Tibial nerve (tissue), 4 donors: ENCODE data around the gene SLC25A31. TPM values are rescaled to one million over a fixed set of nuclear protein-coding genes. Genes with fewer than 3 reads are reported as not detected.

Source experiments
- DNase-seq, 2 donors: peaks; one replicate each; pipeline ENCODE4 v3.0.0-alpha.2; 2019; ENCODE audit warnings: low spot score in 2 of 2
- H3K27ac ChIP-seq, 4 donors: fragments of 200-600 bp; sonication (generic) in 3 of 4; one replicate each; pipeline ENCODE4 v1.5.1; 2017 to 2019; ENCODE audit warnings: mild to moderate bottlenecking in 1 of 4
- H3K27me3 ChIP-seq, 2 donors: fragments of 200-600 bp; sonication (generic) in 1 of 2; one replicate each; pipeline versions ENCODE4 v1.5.1 to v1.6.0; 2017 to 2019
- H3K36me3 ChIP-seq, 3 donors: fragments of 200-600 bp; sonication (generic); one replicate each; pipeline ENCODE4 v1.5.1; 2018 to 2019
- H3K4me1 ChIP-seq, 4 donors: fragments of 200-600 bp; sonication (generic) in 3 of 4; one replicate each; pipeline ENCODE4 v1.5.1; 2017 to 2019
- H3K4me3 ChIP-seq, 4 donors: fragments of 200-600 bp; sonication (generic) in 3 of 4; one replicate each; pipeline ENCODE4 v1.5.1; 2017 to 2019; ENCODE audit warnings: mild to moderate bottlenecking in 1 of 4, moderate library complexity in 1 of 4
- H3K9me3 ChIP-seq, 4 donors: fragments of 200-600 bp; sonication (generic) in 3 of 4; one replicate each; pipeline ENCODE4 v1.5.1; 2017 to 2019
- EP300 ChIP-seq, 2 donors: sonication (generic); formaldehyde crosslinking; IDR thresholded peaks; one replicate each; pipeline ENCODE4 v1.6.1; 2017; ENCODE audit warnings: antibody characterized with exemption in 2 of 2, mild to moderate bottlenecking in 1 of 2
- POLR2A ChIP-seq, 2 donors: fragments of 450-650 bp; IDR thresholded peaks; one replicate each; pipeline ENCODE4 v1.6.1; 2017; ENCODE audit warnings: antibody characterized with exemption in 2 of 2, mild to moderate bottlenecking in 2 of 2, moderate library complexity in 2 of 2
- WGBS, 2 donors: methylation state at CpG; one replicate each; pipeline ENCODE4 v1.1.5; 2018; 5-methylcytosine and 5-hydroxymethylcytosine counted together
- total RNA-seq, 4 donors: library from RNA; depleted of rRNA; stranded (reverse); fragments of >200 nt; gene quantifications; one replicate each; pipeline ENCODE4 v1.1.0, GENCODE V29; 2016
- TF ChIP-seq, protein P1 (sequence below), 5 experiments: fragments of 200-600 bp in 3 of 5; fragments of 450-650 bp in 2 of 5; sonication (generic) in 3 of 5; IDR thresholded peaks; one replicate each; pipeline ENCODE4 v1.5.1; 2016 to 2019; ENCODE audit warnings: antibody characterized with exemption in 5 of 5, mild to moderate bottlenecking in 3 of 5, moderate library complexity in 2 of 5

The SLC25A31 gene
- total RNA-seq, 4 donors from 2014 or later: not detected

DNA sequence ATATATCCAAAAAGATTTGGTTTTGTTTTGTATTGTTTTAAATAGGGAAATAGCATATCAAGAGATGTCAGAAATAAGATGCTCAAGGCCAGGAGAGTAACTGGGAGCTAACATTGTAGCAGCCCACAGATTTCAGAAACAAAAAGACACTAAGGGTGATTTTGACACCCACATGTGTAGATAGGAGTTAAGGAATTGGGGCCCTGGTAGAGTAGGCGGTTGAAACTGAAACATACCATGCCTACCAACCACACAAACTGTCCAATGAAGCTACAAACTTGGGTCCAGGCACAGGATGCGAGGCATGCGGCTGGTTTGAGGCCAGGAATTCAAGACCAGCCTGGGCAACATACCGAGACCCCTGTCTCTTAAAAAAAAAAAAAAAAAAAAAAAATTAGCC is 45.6 kb downstream of the SLC25A31 start:
- 94 to 99% methylated on average over 4 of the region's 4 CpGs for WGBS, 2 donors

GRCh38 chr4:127776620-127777019 is 46.4 kb downstream of the SLC25A31 start:
- Histone ChIP-seq H3K4me1 (peaks cover 0 to 4% (median 0%) of the 10 kb centered on the region in 4 donors), H3K36me3 (no peaks in the 10 kb centered on the region), H3K27ac (no peak overlapping the region), H3K27me3 (no peaks in the 10 kb centered on the region), H3K4me3 (no peak overlapping the region), H3K9me3 (no peaks in the 10 kb centered on the region)
- DNase-seq: no peak
- 93 to 95% methylated on average over 2 of the region's 2 CpGs for WGBS, 2 donors
- TF ChIP-seq POLR2A (IDR thresholded peaks at IDR 0.05): no peak
- TF ChIP-seq, protein P1, sequence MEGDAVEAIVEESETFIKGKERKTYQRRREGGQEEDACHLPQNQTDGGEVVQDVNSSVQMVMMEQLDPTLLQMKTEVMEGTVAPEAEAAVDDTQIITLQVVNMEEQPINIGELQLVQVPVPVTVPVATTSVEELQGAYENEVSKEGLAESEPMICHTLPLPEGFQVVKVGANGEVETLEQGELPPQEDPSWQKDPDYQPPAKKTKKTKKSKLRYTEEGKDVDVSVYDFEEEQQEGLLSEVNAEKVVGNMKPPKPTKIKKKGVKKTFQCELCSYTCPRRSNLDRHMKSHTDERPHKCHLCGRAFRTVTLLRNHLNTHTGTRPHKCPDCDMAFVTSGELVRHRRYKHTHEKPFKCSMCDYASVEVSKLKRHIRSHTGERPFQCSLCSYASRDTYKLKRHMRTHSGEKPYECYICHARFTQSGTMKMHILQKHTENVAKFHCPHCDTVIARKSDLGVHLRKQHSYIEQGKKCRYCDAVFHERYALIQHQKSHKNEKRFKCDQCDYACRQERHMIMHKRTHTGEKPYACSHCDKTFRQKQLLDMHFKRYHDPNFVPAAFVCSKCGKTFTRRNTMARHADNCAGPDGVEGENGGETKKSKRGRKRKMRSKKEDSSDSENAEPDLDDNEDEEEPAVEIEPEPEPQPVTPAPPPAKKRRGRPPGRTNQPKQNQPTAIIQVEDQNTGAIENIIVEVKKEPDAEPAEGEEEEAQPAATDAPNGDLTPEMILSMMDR (IDR thresholded peaks at IDR 0.05): no peak
- TF ChIP-seq EP300 (IDR thresholded peaks at IDR 0.05): no peak

More for the DNA sequence above, 45.6 kb downstream of the SLC25A31 start:
- no peaks in the 10 kb centered on the region for H3K4me1 ChIP-seq
- no peak for DNase-seq
- no peak overlapping the region for H3K4me3 ChIP-seq
- TF ChIP-seq EP300 (IDR thresholded peaks at IDR 0.05): no peak
- no peak for TF ChIP-seq POLR2A (IDR thresholded peaks at IDR 0.05)
- TF ChIP-seq, protein P1 (IDR thresholded peaks at IDR 0.05): no peak
- H3K36me3 ChIP-seq: no peaks in the 10 kb centered on the region
- H3K9me3 ChIP-seq: no peaks in the 10 kb centered on the region
- no peak overlapping the region for H3K27ac ChIP-seq
- H3K27me3 ChIP-seq: no peaks in the 10 kb centered on the region

DNA sequence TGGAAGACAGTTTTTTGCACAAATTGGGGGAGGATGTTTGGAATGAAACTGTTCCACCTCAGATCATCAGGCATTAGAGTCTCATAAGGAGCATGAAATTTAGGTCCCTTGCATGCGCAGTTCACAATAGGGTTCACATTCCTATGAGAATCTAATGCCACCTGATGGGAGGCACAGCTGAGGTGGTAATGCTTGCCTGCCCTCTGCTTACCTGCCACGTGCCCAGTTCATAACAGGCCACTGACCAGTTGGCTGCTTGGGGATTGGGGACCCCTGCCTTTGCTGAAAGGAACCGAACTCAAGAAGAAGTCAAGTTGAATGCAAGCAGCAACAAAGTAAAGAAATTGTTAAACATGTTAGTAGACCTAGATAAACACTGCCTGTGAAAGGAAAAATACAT is 47.3 kb downstream of the SLC25A31 start:
- peaks cover 0 to 5% (median 0%) of the 10 kb centered on the region in 4 donors for H3K4me1 ChIP-seq
- 73 to 81% methylated on average over 3 of the region's 3 CpGs for WGBS, 2 donors
- no peaks in the 10 kb centered on the region for H3K9me3 ChIP-seq
- DNase-seq: no peak
- H3K36me3 ChIP-seq: no peaks in the 10 kb centered on the region
- TF ChIP-seq, protein P1 (IDR thresholded peaks at IDR 0.05): no peak
- TF ChIP-seq POLR2A (IDR thresholded peaks at IDR 0.05) (no peak), EP300 (IDR thresholded peaks at IDR 0.05) (no peak)
- H3K27ac ChIP-seq: no peak overlapping the region
- no peaks in the 10 kb centered on the region for H3K27me3 ChIP-seq
- H3K4me3 ChIP-seq: no peak overlapping the region

- Histone ChIP-seq H3K36me3 (no peaks in the 10 kb centered on the region), H3K27me3 (no peaks in the 10 kb centered on the region), H3K27ac (no peak overlapping the region), H3K4me3 (no peak overlapping the region), H3K9me3 (no peaks in the 10 kb centered on the region), H3K4me1 (peaks cover 0 to 5% (median 0%) of the 10 kb centered on the region in 4 donors)
- no peak for DNase-seq
- WGBS, 2 donors: 41 to 51% methylated on average over 2 of the region's 2 CpGs
- no peak for TF ChIP-seq POLR2A (IDR thresholded peaks at IDR 0.05)
- TF ChIP-seq, protein P1 (IDR thresholded peaks at IDR 0.05): no peak
- TF ChIP-seq EP300 (IDR thresholded peaks at IDR 0.05): no peak
These were observed 47.9 kb downstream of the SLC25A31 start for GRCh38 chr4:127778102-127778501.

DNA sequence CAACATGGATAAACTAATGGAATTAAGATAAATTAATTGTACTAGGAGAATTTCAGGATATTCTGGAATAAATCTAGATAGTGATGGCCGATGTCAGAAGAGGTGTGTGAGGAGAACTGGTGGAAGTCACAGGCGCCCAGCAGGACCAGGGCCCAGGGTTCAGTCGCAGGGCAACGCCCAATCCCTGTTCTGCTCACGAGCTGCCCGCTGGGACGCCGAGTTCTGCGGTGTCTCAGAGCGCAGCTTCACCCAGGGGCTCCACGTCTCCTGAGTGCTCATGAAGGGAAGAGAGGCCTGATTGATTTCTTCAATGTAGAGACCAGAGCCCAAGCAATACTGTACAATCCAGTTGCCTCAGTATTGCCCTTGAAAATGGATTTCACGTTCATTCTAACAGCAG is 50.4 kb downstream of the SLC25A31 start:
- Histone ChIP-seq H3K9me3 (no peaks in the 10 kb centered on the region), H3K27ac (no peak overlapping the region), H3K27me3 (no peaks in the 10 kb centered on the region), H3K4me1 (peaks cover 0 to 21% (median 0%) of the 10 kb centered on the region in 4 donors), H3K4me3 (no peak overlapping the region), H3K36me3 (no peaks in the 10 kb centered on the region)
- TF ChIP-seq EP300 (IDR thresholded peaks at IDR 0.05) (no peak), POLR2A (IDR thresholded peaks at IDR 0.05) (no peak)
- TF ChIP-seq, protein P1 (IDR thresholded peaks at IDR 0.05): no peak
- 94 to 95% methylated on average over 12 of the region's 12 CpGs for WGBS, 2 donors
- DNase-seq: no peak
